ENCODE data around the gene NFATC1. TPM values are rescaled to one million over a fixed set of nuclear protein-coding genes. Genes with fewer than 3 reads are reported as not detected.

NFATC1 gene
- total RNA-seq, 1 donor from 2014 or later, result 18.3 TPM

DNA sequence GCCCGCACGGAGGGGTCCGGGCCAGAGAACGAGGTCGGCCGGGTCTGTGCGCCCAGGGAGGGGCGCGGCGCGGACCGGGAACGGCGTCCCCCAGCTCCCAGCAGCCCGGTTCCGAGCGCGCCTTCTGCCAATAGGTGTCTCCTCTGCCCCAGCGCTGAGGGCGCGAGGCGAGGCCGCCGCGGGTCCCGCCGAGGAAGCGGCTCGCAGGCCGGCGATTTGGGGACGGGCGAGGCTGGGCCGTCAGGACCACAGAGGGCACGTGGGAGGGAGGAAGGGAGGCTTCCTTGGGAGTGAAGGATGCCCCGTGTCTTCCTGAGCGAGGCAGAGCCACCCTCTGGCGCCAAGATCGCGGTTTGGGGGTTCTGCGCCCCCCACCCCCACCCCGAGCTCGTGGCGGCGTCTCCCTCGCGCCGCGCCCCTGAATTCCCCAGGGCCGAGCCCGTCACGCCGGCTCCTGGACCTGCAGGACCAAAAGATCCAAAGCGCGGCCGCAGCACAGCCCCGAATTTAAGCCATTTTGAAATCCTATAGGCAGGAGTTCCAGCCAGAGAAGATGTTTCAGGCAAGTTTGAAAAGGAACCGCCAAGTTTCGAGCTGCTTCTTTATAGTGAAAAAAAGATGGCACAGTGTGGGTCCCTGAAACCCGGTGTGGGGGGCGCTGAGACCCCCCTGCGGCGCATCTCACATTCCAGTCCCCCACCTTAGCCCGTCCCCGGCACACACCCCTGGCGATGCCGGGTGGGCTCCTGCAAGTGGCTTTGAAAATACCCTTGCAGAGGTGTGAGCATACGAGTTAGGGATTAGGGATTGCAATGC lies 909 bp downstream of the NFATC1 start:
- Histone ChIP-seq H3K27ac (replicated peaks) (peak overlapping the region; percentile 98), H3K4me1 (peaks cover 60% of the 10 kb centered on the region), H3K27me3 (ENCODE audit: low read depth) (peaks cover 4% of the 10 kb centered on the region), H3K4me3 (peak overlapping the region; percentile 80), H3K36me3 (no peaks in the 10 kb centered on the region), H3K9me3 (replicated peaks) (no peaks in the 10 kb centered on the region)
- TF ChIP-seq, protein P1, sequence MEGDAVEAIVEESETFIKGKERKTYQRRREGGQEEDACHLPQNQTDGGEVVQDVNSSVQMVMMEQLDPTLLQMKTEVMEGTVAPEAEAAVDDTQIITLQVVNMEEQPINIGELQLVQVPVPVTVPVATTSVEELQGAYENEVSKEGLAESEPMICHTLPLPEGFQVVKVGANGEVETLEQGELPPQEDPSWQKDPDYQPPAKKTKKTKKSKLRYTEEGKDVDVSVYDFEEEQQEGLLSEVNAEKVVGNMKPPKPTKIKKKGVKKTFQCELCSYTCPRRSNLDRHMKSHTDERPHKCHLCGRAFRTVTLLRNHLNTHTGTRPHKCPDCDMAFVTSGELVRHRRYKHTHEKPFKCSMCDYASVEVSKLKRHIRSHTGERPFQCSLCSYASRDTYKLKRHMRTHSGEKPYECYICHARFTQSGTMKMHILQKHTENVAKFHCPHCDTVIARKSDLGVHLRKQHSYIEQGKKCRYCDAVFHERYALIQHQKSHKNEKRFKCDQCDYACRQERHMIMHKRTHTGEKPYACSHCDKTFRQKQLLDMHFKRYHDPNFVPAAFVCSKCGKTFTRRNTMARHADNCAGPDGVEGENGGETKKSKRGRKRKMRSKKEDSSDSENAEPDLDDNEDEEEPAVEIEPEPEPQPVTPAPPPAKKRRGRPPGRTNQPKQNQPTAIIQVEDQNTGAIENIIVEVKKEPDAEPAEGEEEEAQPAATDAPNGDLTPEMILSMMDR (IDR thresholded peaks at IDR 0.05; ENCODE audit: borderline replicate concordance), result peak; percentile 25
- peak; percentile 66 for DNase-seq
- intact Hi-C loops (cut with micrococcal nuclease), result loop anchor here (5.0 kb wide), 1 partner anchor 66 kb away; no protein-coding TSS in a partner anchor

DNA sequence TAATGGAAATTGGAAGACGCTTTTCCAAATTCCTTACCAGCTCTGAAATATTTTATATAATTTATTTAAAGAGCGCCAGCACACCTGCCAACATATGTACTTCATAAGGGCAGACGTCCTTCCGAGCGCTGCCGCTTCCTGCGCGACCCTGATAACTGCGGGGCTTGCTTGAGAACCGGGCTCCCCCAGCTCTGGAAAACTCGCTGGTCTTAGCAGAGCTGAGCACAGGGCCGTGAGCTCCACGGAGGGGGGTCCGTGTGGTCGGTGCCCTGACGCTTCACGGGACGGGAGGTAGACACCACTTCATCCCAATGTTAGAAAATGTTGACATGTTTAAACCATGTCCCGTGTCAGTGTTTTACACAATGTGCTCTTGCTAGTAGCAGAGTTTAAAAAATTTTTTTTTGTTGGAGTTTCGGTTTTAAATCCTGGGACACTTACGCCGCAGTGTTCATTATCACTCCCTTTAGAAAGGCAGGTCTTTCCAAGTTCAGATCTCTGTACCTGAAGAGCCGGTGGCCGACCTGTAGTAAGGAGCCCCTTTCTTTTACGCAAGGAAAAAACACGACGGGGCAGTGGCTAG lies 1.6 kb downstream of the NFATC1 start:
- no peaks in the 10 kb centered on the region for H3K27me3 ChIP-seq (ENCODE audit: low read depth)
- DNase-seq, result no peak
- H3K36me3 ChIP-seq, result no peaks in the 10 kb centered on the region
- intact Hi-C loops (cut with micrococcal nuclease), result loop anchor here (5.0 kb wide), 1 partner anchor 65 kb away; no protein-coding TSS in a partner anchor
- H3K27ac ChIP-seq (replicated peaks), result no peak overlapping the region
- H3K9me3 ChIP-seq (replicated peaks), result no peaks in the 10 kb centered on the region
- H3K4me1 ChIP-seq, result peaks cover 67% of the 10 kb centered on the region
- TF ChIP-seq, protein P1 (IDR thresholded peaks at IDR 0.05; ENCODE audit: borderline replicate concordance), result no peak
- H3K4me3 ChIP-seq, result peak overlapping the region; percentile 80

DNA sequence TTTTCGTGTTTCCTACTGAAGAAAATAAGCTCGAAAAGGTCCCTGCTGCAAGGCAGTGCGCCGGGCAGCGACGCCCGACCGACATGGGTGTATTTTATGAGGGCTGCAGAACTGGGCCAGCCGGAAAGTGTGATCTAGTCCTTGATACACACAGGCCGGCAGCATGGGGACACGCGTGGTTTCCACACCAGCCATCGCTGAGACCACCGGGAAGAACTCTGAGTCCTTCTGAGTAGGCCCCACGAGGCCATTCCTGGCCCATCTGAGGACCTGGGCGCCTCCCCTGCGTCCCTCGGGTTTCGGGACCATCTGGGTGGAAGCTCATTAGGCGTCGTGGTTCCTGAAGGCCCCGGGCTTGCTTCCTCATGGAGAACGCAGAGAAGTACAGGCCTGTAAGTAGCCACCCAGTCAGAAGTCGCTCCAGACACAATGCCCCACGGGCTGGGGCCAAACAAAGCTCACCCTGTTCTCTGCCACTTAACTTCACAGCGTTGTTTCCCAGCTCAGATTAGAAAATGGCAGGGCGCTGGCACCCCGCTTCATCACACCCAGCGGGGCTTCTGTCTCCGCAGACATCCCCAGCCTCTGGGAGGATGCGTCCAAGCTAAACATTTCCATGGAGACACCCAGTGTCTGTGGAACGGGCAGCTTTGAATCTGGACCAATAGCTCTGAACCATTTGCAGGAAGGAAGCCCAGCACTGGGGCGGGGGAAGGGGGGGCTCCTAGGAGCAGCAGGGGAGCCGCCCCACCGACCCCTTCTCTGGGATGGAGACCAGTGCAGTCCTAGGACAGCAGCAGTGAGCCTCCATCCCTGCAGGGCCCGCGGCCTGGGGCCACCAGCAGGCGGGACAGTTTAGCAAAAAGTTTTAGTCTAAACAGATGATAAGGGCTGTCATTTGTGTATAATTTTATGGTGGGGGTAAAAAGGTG lies 2.4 kb downstream of the NFATC1 start:
- Histone ChIP-seq H3K4me3 (no peak overlapping the region), H3K9me3 (replicated peaks) (no peaks in the 10 kb centered on the region), H3K27me3 (ENCODE audit: low read depth) (no peaks in the 10 kb centered on the region), H3K4me1 (peaks cover 68% of the 10 kb centered on the region), H3K27ac (replicated peaks) (no peak overlapping the region), H3K36me3 (no peaks in the 10 kb centered on the region)
- peak; percentile 15 for DNase-seq
- intact Hi-C loops (cut with micrococcal nuclease), result loop anchor here (5.0 kb wide), 1 partner anchor 64 kb away; no protein-coding TSS in a partner anchor
- TF ChIP-seq, protein P1 (IDR thresholded peaks at IDR 0.05; ENCODE audit: borderline replicate concordance), result no peak

DNA sequence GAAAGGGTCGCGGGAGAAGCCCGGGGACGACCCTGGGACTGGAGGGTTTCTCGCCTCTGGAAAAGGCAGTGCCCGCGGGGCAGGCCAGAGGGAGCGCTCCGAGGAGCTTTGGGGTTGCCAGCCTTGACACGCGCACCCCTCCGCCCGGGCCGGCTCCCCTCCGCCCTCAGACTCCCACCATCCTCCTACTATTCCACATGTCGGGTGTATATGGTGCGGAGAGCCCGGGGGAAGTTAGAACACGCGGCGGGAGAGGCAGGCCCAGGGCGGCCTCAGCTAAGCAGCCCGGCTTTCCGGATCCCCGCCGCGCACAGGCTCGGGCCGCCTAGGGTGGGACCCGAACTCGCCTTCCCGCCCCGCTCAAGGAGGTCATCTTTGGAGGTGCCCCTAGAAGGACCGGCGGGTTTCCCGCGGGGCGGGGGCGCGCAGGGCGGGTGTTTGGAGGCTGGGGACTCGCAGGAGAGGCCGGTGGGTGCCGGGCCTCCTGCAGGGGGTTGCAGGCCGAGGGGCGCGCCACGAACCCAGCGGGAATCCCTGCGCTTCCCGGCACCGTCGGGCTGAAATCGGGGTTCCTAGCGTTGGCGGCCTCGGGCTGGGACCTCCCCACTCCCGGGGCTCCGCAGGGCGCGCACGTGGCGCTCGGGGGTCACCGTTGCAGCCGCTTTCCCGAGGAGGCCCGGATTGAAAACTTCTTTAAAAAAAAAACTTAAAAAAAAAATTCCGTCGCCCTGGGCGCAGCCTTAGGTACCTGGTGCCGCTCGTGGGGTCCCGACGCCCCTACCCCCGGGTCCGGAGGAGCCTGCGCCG lies 3.7 kb downstream of the NFATC1 start:
- Histone ChIP-seq H3K9me3 (replicated peaks) (no peaks in the 10 kb centered on the region), H3K27ac (replicated peaks) (peak overlapping the region; percentile 86), H3K4me3 (peak overlapping the region; percentile 92), H3K36me3 (no peaks in the 10 kb centered on the region), H3K27me3 (ENCODE audit: low read depth) (no peaks in the 10 kb centered on the region), H3K4me1 (peaks cover 71% of the 10 kb centered on the region)
- DNase-seq, result peak; percentile 21
- TF ChIP-seq, protein P1 (IDR thresholded peaks at IDR 0.05; ENCODE audit: borderline replicate concordance), result no peak
- intact Hi-C loops (cut with micrococcal nuclease), result loop anchor here (5.0 kb wide), 1 partner anchor 63 kb away; no protein-coding TSS in a partner anchor

All from left ventricle myocardium inferior (tissue), 1 donor.